HG02678 (cell line): Measurements from ENCODE around the gene LIPT1.
"Not testable (repeated sequence)": the region's sequence is repeated elsewhere in the genome, so short reads cannot be mapped to it uniquely, and the experiment has no call there.

ENCODE experiments used
- ATAC-seq: cut with Tn5 transposase; IDR thresholded peaks from one replicate; pipeline ENCODE4 v1.9.1; 2021; ENCODE audit warnings: mild to moderate bottlenecking, moderate library complexity; ENCODE audit not compliant: unreplicated experiment

LIPT1 gene

DNA sequence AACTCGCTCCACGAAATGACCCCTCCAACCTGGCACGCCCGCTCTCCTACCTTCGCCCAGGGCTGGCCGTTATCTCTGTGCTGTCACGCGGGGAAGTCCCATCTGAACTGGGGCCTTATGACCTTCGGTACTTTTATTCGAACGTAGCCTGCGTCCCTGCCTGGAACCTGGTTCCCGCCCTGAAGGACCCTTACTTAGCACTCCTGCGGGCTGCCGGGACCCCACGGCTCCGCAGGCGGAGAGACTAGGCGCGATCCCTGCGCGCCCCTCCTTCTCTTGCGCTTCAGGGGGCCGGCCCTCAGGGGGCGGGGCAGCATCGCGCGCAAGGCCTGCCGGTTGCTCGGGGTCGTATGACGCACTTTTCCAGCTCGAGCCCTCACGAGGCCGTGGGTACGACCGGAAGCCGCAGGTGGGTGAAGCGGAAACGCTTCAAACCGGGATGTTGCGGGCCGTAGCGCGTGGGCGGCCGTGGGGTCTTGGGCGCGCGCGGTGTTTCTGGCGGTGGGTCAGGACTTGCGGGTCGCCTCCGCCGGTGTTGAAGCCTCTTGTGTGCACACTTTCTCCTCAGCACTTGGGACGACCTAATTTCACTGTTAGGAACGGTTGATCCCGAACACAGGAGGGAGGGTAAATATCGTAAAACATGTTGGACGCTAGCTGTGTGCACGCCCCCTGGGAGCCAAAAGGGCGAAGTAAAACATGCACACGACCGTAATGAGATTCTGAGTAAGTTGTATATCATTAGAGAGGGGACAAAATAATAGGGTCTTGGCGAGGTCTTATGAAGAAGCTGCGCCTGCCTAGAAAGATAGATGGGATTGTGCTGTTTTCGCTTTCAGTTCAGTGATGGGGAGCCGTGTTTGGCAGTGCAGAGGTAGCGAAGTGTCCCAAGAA is at the start of gene LIPT1, which contains the start of gene TSGA10:
LIPT1 (plus strand) TSS at position 325 of the 894 bp plus-strand sequence. CDS start 6,991 bp downstream, outside the sequence.
TSGA10 (minus strand) TSS at position 300 of the 894 bp plus-strand sequence. CDS start 45,503 bp downstream, outside the sequence.
- peak; percentile 96 for ATAC-seq

DNA sequence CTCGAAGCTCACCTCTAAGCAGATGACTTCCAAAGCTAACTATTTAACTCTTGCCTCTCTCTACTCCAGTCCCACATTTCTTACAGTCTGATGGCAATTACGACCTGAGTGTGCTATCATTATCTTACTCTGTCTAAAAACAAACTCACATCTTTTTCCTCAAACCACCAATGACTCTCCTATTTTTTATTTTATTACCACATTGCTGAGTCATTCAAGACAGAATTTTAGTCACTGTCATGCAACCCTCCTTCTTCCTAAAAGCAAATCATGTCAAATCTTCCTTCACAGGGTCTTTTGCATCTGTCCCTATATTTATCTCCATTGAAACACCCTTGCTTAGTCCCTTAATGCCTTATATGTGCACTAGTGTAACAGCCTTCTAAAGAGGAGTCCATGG is 47.9 kb upstream of the LIPT1 start:
- no peak for ATAC-seq

DNA sequence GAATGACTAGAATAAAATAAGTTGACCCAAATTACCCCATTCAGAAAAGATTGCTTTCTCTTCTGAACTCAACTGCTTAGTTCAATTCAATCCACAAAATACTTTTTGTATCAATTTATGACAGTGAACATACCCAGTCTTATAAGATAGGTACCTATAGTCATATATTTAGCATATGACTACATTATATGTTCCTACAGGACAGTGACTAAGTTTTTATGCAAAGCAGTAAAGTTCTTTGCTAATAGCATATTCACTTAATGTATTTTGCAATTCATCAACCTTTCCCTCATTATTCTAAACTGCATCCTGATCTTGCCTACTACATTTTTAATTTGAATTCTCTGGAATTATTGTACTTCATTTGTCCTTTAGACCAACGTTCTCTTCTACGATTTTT is 43.5 kb upstream of the LIPT1 start:
- no peak for ATAC-seq

DNA sequence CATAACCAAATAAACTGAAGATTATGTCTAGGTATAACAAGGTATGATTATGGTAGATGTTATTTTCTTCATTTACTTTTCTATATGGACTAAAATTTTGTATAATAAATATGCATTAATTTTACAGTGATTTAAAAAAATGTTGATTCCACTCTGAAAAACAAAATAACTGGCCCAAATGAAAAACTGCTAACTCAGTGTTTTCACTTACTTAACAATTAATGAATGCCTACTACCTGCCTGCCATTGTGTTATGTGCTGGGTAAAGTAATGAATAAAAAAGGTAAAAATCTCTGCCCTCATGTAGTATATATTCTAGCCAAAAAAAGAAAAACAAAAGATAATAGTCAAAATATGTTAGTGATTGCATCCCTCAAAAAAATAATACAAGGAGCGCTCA is 42.8 kb upstream of the LIPT1 start:
- no peak for ATAC-seq

DNA sequence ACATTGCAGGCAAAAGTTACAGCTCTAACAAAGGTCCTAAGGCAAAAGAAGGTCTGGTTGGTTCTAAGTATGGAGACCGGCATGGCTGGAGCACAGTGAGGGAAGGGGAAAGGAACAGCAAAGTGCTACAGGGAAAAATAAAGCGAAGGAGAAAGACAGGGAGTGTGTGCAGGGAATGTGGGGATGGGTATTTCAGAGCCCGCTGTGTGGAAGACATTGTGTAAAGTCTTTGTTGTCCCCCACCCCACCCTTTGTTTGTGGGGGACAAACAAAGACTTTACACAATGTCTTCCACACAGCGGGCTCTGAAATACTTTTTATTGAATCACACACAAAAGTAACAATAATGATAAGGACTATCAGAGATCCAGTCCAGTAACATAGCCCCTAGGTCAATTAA is 42.1 kb upstream of the LIPT1 start:
- no peak for ATAC-seq

DNA sequence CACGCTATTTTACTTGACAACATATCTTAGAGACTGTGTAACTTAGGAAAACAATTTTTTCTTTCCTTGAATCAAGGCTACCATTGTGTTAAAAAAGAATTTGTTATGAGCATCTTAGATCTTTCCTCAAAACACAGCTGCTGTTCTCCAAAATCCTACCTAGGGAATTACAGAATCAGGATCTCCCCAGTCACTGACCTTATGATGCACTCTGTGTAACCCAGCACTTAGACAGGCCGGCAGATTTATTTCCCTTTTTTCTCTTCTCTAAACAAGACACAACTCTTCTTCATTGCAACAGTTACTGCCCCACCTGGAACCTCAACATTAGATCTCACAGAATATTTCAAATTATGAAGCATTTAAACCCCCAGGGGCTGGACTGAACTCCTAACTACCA is 26.8 kb upstream of the LIPT1 start:
- ATAC-seq = no peak

DNA sequence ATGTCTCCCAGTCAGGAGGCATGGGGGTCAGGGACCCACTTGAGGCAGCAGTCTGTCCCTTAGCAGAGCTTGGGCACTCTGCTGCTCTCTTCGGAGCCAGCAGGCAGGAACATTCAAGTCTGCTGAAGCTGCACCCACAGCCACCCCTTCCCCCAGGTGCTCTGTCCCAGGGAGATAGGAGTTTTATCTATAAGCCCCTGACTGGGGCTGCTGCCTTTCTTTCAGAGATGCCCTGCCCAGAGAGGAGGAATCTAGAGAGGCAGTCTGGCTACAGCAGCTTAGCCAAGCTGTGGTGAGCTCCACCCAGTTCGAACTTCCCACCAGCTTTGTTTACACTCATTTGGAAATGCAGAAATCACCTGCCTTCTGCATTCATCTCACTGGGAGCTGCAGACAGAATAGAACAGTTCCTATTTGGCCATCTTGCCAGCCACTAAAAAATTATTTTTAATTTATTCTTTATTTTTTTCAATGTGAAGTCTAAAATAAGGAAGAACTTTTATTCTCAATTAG is 19.7 kb upstream of the LIPT1 start:
- not testable (repeated sequence) for ATAC-seq

DNA sequence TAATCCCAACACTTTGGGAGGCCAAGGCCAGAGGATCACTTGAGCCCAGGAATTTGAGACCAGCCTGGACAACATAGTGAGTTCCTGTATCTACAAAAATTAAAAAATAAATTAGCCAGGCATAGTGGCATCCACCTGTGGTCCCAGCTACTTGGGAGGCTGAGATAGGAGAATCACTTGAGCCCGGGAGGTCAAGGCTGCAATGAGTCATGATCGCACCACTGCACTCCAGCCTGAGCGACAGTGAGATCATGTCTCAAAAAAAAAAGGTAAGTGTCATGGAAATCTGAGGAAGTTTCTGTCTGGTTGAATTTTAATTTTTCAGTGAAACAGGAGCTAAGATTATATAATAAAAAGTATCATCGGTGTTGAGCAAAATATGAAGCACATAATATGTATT is 15.8 kb upstream of the LIPT1 start:
- ATAC-seq = no peak

DNA sequence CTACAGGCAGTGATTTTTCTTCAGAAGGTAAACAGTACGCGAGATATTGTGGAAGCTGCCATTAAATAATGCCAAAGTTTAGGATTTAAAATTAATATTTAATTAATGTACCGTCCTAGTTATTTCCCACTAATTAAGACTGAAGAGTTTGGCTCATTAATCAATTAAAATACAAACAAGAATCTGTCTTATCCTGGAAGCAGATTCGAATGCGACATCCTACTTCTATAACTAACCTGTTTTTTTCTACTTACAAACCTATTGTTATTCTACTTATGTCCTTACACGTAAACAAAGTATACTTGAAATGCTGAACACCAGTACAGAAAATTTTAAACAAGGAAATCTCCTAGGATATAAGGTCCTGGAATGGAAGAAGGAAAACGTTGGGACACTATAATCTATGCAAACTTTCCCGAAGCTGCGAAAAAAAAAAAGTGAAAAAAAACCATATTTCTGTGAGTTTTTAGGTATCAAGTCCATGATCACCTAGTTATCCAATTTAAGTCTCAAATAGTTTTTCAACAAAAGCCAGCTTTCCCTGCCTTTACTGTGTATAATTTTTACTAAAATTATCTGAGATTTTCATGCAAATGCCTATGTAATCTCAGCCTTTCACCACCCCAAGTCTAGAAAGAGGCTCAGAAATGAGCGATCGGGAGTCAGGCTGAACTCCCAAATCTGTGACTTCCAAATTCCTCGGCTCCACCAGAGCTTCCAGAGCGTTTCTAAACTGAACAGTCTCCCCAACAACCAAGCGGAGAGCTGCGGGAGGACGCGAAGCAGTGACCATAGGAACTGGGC is 14.5 kb upstream of the LIPT1 start:
- ATAC-seq = no peak

DNA sequence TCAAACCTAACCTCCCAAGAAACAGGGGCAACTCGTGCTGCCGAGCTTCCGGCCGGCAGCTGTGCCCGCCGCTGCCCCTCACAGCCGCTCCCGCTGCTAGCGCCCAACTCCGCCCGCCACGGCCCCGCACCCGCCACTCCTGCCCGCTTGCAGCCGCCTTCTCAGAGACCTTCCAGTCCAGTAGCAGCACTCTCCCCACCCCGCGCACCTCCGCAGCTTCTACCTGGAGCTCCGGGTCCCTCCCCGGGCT is 14.0 kb upstream of the LIPT1 start:
- peak; percentile 31 for ATAC-seq

DNA sequence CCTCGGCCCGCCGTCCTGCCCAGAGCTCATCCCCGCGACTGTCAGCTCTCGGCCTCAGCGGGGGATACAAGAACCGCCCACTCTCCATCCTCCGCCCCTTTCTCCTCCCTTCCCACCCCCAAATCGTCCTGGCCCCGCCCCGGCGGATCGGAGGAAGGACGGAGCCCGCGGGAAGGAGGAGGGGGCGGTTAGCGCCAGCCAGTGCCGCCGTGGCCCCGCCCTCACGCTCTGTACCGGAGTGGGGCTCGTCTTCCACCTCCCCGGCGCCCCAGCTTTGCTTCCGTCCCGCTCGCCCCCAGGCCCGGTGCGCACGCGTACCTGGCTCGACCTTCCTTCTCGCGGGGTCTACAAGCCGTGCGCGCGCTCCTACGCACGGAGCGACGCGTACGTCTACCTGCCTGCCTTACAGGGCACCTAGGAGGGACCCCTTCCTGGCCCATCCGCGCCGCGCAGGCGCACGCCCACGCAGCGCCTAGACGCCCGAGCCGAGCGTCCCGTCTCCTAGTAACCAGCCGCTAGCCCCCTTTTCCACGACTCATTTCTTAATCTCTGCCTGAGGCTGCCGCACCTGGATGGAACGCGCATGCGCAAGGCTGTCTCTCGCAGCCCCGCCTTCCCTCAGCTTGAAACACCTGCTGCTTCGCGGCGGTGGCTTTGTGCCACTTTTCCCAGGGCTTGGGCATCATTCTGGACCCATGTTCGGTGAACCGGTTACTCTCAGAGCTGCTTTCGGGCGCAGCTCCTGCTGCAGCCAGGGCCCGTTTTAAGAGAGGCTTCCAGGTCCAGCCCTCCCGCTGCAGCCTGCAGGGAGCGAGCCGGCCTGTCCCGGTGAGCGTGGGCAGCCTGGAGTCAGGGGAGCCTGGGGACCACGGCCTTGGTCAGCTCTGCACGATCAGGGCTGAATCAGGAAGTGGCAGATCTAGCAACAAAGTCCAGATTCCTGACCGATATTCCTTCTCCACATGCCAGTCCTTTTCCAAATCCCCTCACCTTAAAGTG is 13.4 kb upstream of the LIPT1 start, which contains the start of gene C2orf15:
C2orf15 (plus strand) TSS at position 598 of the 999 bp plus-strand sequence. CDS start 8,852 bp downstream, outside the sequence.
- ATAC-seq = peak; percentile 89

DNA sequence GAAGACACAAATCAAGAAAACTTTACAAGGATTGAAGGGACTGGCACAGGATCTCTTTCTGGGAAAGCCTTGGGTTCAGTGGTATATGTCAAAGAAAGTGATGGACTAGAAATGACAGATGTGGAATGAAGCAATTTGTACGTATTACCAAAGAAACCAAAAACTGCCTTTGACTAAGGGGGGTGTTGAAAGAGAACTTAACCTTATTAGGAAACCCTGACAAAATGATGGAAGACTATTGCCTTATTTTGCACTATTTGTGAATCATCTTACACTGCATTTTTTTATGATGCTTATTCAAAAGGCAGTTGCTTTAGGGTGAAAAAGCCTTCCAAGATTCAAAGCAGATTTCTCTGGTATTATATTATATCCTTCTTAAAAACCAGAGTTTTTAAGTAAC is 4.1 kb upstream of the LIPT1 start:
- ATAC-seq = no peak

DNA sequence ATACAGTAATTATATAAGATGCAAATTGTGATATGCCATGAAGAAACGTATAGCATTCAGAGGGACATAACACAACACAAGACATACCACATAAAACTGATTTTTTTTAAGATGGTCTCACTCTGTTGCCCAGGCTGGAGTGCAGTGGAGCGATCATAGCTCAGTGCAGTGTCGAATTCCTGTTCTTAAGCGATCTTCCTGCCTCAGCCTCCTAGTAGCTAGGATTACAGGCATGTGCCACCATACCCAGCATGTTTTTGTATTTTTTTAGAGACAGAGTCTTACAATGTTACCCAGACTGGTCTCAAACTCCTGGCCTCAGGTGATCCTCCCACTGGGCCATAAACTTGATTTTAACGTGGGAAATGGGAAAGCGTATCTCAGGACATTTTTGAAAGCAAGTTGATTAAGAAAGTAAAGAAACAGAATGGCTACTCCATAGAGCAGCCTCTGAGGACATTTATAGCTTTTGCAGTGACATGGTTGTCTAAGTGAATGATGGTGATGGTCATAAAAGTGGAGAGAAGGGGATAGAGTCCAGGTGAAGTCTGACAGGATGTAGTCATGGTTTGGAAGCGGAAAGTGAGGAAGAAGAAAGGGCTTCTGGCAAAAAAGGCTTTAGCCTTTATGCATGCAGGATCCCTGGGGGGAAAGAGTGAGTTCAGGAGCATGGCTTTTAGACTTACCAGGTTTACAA is 2.4 kb upstream of the LIPT1 start:
- no peak for ATAC-seq

DNA sequence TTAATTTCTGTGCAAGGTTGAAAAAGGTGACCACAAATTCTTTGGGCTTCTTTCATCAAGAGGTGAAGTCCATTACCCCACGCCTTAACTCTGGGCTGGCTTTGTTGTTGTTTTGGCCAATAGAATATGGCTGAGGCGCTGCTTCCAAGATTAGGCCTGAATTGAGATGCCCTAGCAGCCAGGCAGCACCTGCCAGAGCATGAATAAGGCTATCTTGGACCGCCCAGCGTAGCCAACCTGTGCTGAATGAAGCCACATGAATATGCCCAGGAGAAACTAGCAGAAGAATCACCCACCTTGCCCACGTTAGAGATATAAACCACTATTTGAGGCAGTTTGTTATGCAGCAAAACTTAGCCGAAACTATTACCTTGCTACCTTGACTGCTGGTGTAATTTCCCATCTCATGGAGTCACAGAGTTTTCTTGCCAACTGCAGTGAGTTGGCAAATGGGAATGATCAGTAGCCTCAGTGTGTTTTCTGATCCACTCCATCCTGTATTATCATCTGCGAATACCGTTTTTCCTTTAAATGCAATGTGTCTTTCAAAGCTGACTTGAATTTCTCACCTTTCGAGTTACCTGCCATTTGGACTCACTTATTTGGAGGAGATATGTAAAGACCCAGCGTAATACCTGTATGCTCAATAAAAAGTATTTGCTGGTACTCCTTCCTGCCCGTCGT is 704 bp upstream of the LIPT1 start:
- ATAC-seq = no peak

DNA sequence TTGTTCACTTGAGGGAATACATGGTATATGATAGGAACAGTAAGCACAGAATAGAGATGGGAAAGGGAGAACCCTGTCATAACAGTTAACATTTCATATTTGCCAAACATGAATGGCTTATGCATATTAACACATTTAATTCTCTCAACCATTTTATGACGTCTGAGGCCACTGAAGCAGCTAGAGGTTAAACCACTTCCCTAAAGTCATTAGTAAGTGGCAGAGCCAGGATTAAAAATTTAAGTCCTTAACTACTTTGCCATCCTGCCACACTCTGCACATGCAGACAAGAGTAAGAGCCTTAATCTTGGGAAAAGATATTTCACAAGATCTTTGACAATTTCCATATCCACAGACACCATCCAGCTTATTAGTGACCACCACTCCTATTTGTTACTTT is 2.1 kb downstream of the LIPT1 start:
- no peak for ATAC-seq

DNA sequence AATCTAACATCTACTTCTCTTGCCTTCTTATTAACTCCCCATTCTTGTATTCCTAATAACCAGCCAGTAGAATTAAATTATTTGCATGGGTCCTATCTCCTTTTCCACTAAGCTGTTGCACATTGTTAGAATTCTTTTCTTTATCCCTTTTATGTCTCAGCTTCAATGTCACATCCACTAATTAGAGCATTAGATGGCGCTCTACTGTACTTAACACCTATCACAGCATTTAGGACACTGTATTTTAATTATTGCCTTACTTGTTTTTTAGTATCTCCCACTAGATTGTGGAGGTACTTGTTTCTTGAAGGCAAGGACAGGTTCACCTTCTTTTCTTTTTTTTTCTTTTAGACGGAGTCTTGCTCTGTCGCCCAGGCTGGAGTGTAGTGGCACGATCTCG is 3.8 kb downstream of the LIPT1 start:
- no peak for ATAC-seq

DNA sequence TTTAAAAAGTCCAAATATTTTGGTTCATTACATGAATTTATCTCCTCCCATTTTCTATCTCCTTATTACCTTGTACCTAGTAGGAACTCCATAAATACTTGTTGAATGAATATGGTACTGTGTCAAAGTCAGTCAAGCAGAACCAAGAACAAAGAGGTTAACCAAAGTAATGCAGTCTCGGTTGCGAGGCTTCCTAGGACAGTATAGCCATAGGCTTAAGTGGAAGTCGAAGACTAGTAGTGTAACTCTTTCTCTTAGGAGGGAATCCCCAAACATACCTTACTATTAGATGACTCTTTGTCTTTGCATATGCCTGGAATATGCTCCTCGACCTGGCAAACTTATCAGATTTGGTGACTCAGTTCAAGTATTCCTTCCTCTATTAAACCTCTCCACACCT is 4.8 kb downstream of the LIPT1 start:
- ATAC-seq = no peak

DNA sequence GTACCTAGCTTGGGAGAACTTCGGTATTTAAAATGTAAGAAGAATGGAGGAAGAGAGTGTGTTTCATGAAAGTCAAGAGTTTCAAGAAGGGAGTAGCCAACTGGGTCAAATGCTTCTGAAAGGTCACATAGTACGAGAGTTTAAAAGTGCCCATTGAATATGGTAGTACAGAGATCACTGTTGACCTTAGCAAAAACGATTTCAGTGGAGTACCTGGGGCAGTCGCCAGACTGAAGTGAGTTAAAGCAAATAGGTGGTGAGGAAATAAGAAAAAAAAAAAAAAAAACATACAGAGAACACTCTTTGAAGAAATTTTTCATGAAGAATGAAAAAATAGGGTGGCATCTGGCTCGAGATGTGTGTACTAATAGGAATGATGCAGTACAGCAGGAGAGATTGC is 11.5 kb downstream of the LIPT1 start:
- no peak for ATAC-seq

DNA sequence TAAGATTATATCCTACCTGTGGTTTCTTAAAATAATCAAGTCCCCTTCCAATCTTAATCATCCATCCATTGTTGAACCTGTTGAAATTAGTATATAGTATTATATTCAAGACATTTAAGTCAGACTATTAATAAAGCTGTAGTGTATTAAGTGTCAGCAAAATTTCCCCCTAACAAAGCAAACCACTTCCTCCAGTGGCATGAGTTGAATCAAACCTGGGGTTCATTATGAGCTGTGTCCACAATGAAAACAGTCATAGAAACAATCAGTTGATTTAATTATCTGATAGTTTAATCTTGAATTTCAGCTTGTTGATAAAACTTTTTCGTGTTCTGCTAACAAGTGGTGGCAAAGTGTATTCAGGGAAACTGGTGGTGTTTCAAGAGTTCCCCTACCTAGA is 14.8 kb downstream of the LIPT1 start:
- no peak for ATAC-seq
